SK-N-SH treated with all-trans-retinoic acid at 6 μM for 48 hours (cell line): ENCODE data around the gene PLCB1.
"Not testable (repeated sequence)": the region's sequence is repeated elsewhere in the genome, so short reads cannot be mapped to it uniquely, and the experiment has no call there.

Experiments used
- ARNTL ChIP-seq: fragments of 450-650 bp; formaldehyde crosslinking; IDR thresholded peaks from 2 replicates; pipeline ENCODE4 v1.5.0; 2020; ENCODE audit warnings: low read depth, mild to moderate bottlenecking, moderate library complexity, borderline replicate concordance
- CREB5 ChIP-seq: fragments of 250-450 bp; sonication (Bioruptor Pico); IDR thresholded peaks from 2 replicates; pipeline ENCODE4 v1.5.1; 2020; ENCODE audit warnings: low read depth, mild to moderate bottlenecking, moderate library complexity
- GLIS3 ChIP-seq: fragments of 250-450 bp; sonication (Bioruptor Pico); IDR thresholded peaks from 2 replicates; pipeline ENCODE4 v1.5.0; 2020; ENCODE audit warnings: mild to moderate bottlenecking, moderate library complexity
- ISL1 ChIP-seq: fragments of 250-450 bp; sonication (Bioruptor Pico); IDR thresholded peaks from 2 replicates; pipeline ENCODE4 v2.1.2; 2022; ENCODE audit warnings: mild to moderate bottlenecking, moderate library complexity
- OSR1 ChIP-seq: fragments of 250-450 bp; sonication (Bioruptor Pico); IDR thresholded peaks from 2 replicates; pipeline ENCODE4 v1.8.0; 2022; ENCODE audit warnings: moderate library complexity, mild to moderate bottlenecking, inconsistent platforms
- PATZ1 ChIP-seq: fragments of 250-450 bp; sonication (Bioruptor Pico); IDR thresholded peaks from 2 replicates; pipeline ENCODE4 v1.8.0; 2020; ENCODE audit warnings: mild to moderate bottlenecking, moderate library complexity, borderline replicate concordance
- POU6F1 ChIP-seq: fragments of 250-450 bp; sonication (Bioruptor Pico); IDR thresholded peaks from 2 replicates; pipeline ENCODE4 v1.8.0; 2021; ENCODE audit warnings: low read depth, mild to moderate bottlenecking, moderate library complexity, borderline replicate concordance
- TCF4 ChIP-seq: fragments of 250-450 bp; sonication (Bioruptor Pico); IDR thresholded peaks from 2 replicates; pipeline ENCODE4 v1.8.0; 2021; ENCODE audit warnings: mild to moderate bottlenecking, moderate library complexity, borderline replicate concordance
- ZFP30 ChIP-seq: fragments of 450-650 bp; formaldehyde crosslinking; IDR thresholded peaks from 2 replicates; pipeline ENCODE4 v1.5.0; 2022; ENCODE audit warnings: mild to moderate bottlenecking, moderate library complexity
- ZNF70 ChIP-seq: fragments of 450-650 bp; formaldehyde crosslinking; IDR thresholded peaks from 2 replicates; pipeline ENCODE4 v1.5.0; 2020; ENCODE audit warnings: mild to moderate bottlenecking, moderate library complexity
- ZNF8 ChIP-seq: fragments of 450-650 bp; formaldehyde crosslinking; IDR thresholded peaks from 2 replicates; pipeline ENCODE4 v1.5.0; 2020; ENCODE audit warnings: mild to moderate bottlenecking, moderate library complexity

- TF ChIP-seq POU6F1 (CRISPR knock-in tag); ZFP30; GLIS3 (CRISPR knock-in tag); ZNF70; CREB5 (CRISPR knock-in tag); ARNTL (CRISPR knock-in tag); PATZ1; TCF4 (CRISPR knock-in tag); OSR1 (CRISPR knock-in tag); ISL1 (CRISPR knock-in tag); ZNF8 (CRISPR knock-in tag): not testable (repeated sequence)
Observed at GRCh38 chr20:8600910-8601541, 469.0 kb downstream of the PLCB1 start.
